ENCODE data around the gene ATP1B4.
A peak's percentile ranks its signal among the peaks of the same experiment; 100 is the strongest.

ATP1B4 gene

DNA sequence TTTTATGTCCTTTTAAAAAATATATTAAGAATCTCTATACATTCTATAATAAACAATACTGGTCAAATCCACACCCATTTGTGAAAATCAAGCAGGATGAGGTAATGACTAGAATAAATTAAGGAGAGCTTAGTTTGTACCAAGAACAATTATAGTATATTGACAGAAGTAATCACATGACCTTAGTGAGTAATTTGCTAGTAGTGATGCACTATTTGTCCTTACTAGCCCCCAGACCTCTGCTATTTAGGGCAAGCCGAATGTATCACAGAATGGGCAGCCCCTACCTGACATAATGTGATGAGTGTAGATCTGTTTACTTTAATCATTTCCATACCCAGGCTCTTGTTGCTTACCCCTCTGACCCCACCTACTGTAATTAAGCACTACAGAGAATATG is 15.8 kb downstream of the ATP1B4 start:
- no peak for DNase-seq

GRCh38 chrX:120378570-120378969 is 16.7 kb downstream of the ATP1B4 start:
- no peak for DNase-seq

DNA sequence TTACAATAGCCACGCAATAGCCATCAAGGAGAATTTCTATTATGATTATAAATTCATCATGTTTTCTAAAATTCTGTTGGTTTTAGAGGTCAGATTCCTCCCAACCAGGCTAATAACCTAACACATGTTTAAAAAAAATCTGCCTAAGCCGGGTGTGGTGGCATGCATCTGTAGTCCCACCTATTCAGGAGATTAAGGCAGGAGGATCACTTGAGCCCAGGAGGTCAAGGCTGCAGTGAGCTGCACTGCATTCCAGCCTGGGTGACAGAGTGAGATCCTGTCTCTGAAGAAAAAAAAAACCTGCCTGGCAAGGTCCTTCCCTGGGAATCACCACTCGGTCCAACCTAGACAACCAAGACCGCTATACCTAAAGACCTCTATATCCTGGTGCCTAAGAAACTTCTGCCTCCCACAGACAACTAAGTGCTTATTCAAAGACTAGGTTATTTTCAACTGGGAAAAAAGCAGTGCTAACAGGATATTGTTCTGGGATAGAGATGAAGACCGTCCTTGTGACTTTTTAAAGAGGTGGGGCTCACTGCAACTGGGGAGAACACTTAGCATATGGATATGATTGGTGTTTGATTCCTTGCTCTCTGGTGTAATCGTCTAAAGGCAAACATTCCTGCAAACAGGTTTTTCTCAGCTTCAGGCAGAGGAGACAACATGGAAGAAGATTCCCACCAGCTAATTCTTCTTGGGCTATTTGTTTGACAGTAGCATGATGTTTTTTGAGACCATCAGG is 18.2 kb downstream of the ATP1B4 start:
- DNase-seq, result no peak

GRCh38 chrX:120380699-120381098 is 18.8 kb downstream of the ATP1B4 start:
- peak; percentile 4 for DNase-seq

DNA sequence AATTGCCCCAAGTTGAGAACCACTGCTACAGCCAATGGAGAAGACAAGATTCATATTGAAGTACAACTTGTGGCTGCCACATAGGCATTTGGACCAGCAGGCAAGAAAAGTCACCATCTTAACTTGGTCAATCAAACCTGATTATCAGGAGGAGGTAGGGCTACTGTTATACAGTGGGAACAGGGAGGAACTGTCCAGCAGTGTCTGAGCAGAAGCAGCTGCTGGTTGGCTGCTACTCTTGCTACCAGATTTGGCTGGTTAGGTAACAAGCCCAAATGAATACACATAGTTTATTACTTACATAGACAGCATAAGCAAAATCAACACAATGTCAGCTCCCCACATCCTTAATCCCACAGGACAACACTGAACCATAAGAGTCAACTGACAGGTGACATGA is 39.4 kb downstream of the ATP1B4 start:
- DNase-seq, result no peak

GRCh38 chrX:120402369-120402768 is 40.5 kb downstream of the ATP1B4 start:
- DNase-seq, result no peak

DNA sequence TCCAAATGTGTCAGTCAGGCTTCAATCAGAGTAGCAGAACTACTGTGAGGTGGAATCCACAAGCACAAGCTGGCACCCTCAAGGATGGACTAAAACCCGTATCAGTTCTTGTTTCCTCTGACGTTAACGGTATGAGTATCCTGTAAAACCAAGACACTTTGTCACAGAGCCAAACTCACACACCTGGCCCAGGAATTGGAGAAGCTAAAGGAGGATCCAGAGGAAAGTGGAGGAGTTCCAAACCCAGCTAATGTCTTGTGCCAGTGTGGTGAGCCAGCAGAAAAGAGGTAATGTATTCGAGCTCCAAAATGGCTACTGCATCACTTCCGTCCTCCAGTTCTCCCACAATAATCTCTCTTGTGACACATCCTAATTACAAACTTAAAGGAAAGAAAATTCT is 44.7 kb downstream of the ATP1B4 start:
- no peak for DNase-seq

- DNase-seq, result no peak
Observed at GRCh38 chrX:120408168-120408567, 46.3 kb downstream of the ATP1B4 start.

GRCh38 chrX:120419463-120419862 is 57.6 kb downstream of the ATP1B4 start:
- no peak for DNase-seq

DNA sequence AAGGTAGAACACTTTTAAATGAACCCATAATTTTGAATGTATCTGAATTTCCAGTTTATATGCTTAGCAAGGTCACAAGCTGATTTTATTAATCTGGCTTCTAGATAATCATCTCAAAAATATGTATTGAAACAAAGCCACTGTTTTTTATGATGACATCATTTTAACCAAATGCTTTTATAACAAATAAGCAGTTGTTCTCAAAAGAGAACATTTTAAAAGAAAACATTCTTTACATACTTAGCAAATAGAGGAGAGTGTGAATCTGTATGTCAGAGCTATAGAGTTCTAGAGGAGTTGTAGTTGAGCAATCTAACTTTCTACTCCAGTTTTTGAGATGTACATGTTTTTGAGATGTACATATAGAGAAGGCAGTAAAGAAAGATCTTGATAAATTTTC is 64.7 kb downstream of the ATP1B4 start:
- DNase-seq, result no peak

- DNase-seq, result no peak
Observed at GRCh38 chrX:120428309-120428708, 66.4 kb downstream of the ATP1B4 start.

GRCh38 chrX:120429776-120430540 is 68.1 kb downstream of the ATP1B4 start:
- no peak for DNase-seq
